Thyroid gland (tissue), 4 donors: ENCODE measurements around the gene PLXND1.

ENCODE experiments used
- CTCF ChIP-seq, 6 experiments: fragments of 200-600 bp in 3 of 6; fragments of 450-650 bp in 3 of 6; sonication (generic) in 3 of 6; IDR thresholded peaks; one replicate each; pipeline ENCODE4 v1.5.1; 2016 to 2019; ENCODE audit warnings: antibody characterized with exemption in 6 of 6, mild to moderate bottlenecking in 2 of 6, inconsistent platforms in 1 of 6, moderate library complexity in 1 of 6
- POLR2A ChIP-seq, 2 donors: fragments of 450-650 bp; IDR thresholded peaks; one replicate each; pipeline ENCODE4 v1.6.1; 2017; ENCODE audit warnings: antibody characterized with exemption in 2 of 2, mild to moderate bottlenecking in 2 of 2, moderate library complexity in 1 of 2

- TF ChIP-seq CTCF (IDR thresholded peaks at IDR 0.05) (no peak), POLR2A (IDR thresholded peaks at IDR 0.05) (no peak)
These were observed 20.4 kb downstream of the PLXND1 start for GRCh38 chr3:129585949-129586657.
